Measurements from ENCODE around the gene TTC36.

The TTC36 gene

DNA sequence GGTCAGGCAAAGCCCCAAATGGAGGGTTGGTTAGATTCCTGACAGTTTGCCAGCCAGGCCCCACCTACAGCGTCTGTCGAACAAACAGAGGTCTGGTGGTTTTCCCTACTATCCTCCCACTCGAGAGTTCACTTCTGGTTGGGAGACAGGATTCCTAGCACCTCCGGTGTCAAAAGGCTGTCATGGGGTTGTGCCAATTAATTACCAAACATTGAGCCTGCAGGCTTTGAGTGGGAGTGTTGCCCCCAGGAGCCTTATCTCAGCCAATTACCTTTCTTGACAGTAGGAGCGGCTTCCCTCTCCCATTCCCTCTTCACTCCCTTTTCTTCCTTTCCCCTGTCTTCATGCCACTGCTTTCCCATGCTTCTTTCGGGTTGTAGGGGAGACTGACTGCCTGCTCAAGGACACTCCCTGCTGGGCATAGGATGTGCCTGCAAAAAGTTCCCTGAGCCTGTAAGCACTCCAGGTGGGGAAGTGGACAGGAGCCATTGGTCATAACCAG, 4.7 kb upstream of the TTC36 start:
- ChIA-PET CTCF (interaction anchor here (1.1 kb wide), 1 partner anchor 14 kb away, joined by 5 read pairs; no protein-coding TSS in a partner anchor), POLR2A (no interaction called here)
- TF ChIP-seq, protein P1, sequence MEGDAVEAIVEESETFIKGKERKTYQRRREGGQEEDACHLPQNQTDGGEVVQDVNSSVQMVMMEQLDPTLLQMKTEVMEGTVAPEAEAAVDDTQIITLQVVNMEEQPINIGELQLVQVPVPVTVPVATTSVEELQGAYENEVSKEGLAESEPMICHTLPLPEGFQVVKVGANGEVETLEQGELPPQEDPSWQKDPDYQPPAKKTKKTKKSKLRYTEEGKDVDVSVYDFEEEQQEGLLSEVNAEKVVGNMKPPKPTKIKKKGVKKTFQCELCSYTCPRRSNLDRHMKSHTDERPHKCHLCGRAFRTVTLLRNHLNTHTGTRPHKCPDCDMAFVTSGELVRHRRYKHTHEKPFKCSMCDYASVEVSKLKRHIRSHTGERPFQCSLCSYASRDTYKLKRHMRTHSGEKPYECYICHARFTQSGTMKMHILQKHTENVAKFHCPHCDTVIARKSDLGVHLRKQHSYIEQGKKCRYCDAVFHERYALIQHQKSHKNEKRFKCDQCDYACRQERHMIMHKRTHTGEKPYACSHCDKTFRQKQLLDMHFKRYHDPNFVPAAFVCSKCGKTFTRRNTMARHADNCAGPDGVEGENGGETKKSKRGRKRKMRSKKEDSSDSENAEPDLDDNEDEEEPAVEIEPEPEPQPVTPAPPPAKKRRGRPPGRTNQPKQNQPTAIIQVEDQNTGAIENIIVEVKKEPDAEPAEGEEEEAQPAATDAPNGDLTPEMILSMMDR (IDR thresholded peaks at IDR 0.05; ENCODE audit: control extremely low read depth, extremely low read depth, low read depth, missing control alignments) = peak; percentile 17
- no peak for DNase-seq (ENCODE audit: extremely low spot score)

DNA sequence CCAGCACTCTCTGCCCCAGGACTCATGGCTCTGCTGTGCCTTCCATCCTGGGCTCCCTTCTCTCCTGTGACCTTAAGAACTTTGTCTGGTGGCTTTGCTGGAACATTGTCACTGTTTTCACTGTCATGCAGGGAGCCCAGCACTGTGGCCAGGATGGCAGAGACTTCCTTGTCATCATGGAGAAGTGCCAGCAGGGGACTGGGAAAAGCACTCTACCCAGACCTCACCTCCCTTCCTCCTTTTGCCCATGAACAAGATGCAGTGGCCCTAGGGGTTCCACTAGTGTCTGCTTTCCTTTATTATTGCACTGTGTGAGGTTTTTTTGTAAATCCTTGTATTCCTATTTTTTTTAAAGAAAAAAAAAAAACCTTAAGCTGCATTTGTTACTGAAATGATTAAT, 2.9 kb upstream of the TTC36 start:
- ChIA-PET POLR2A (no interaction called here), CTCF (no interaction called here)
- no peak for DNase-seq (ENCODE audit: extremely low spot score)
- TF ChIP-seq, protein P1 (IDR thresholded peaks at IDR 0.05; ENCODE audit: control extremely low read depth, extremely low read depth, low read depth, missing control alignments) = no peak

DNA sequence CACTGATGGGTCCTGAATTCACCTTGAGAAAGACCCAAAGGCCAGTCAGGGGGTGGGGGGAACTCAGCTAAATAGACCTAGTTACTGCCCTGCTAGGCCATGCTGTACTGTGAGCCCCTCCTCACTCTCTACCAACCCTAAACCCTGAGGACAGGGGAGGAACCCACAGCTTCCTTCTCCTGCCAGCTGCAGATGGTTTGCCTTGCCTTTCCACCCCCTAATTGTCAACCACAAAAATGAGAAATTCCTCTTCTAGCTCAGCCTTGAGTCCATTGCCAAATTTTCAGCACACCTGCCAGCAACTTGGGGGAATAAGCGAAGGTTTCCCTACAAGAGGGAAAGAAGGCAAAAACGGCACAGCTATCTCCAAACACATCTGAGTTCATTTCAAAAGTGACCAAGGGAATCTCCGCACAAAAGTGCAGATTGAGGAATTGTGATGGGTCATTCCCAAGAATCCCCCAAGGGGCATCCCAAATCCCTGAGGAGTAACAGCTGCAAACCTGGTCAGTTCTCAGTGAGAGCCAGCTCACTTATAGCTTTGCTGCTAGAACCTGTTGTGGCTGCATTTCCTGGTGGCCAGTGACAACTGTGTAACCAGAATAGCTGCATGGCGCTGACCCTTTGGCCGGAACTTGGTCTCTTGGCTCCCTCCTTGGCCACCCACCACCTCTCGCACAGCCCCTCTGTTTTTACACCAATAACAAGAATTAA, 2.4 kb upstream of the TTC36 start:
- ChIA-PET POLR2A (no interaction called here), CTCF (no interaction called here)
- TF ChIP-seq, protein P1 (IDR thresholded peaks at IDR 0.05; ENCODE audit: control extremely low read depth, extremely low read depth, low read depth, missing control alignments) = no peak
- DNase-seq (ENCODE audit: extremely low spot score) = no peak

DNA sequence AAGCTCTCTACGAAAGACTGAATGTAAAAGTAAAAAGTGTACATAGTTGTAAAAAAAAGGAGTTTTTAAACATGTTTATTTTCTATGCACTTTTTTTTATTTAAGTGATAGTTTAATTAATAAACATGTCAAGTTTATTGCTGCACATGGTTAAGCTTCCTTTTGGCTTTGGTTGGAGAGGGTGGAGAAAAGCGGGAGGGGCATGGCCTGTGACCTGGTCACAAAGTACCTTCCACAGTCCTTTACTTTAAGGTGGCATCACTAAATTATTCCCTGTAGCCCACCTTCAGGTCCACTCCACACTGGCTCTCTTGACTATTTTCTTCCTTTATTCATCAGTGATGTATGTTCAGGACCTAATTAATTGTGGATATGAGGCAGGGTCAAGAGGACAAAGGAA, 586 bp upstream of the TTC36 start:
- no peak for DNase-seq (ENCODE audit: extremely low spot score)
- TF ChIP-seq, protein P1 (IDR thresholded peaks at IDR 0.05; ENCODE audit: control extremely low read depth, extremely low read depth, low read depth, missing control alignments) = no peak
- POLR2A ChIA-PET = no interaction called here
- CTCF ChIA-PET = interaction anchor here (1.0 to 1.8 kb wide), 3 partner anchors 8 to 16 kb away, joined by 3 to 6 read pairs (median 3); no protein-coding TSS in a partner anchor

DNA sequence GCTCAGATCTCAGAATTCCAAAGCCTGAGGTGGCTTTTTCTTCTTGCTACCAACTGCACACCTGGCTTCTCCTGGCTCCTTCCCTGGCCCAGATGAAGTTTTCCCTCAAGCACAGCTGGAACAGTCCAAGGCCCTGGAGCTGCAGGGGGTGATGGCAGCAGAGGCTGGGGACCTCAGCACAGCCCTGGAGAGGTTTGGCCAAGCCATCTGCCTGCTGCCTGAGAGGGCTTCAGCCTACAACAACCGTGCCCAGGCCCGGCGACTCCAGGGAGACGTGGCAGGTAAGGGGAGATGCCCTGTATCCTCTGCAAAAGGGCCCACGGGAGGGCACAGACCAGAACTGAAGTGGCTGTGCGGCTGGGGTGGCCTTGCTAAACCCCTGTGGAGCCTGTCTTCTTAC, 1.2 kb downstream of the TTC36 start:
- POLR2A ChIA-PET = no interaction called here
- CTCF ChIA-PET = interaction anchor here (0.9 to 1.8 kb wide), 3 partner anchors 18 to 232 kb away, joined by 3 to 6 read pairs (median 4); no protein-coding TSS in a partner anchor
- no peak for DNase-seq (ENCODE audit: extremely low spot score)
- TF ChIP-seq, protein P1 (IDR thresholded peaks at IDR 0.05; ENCODE audit: control extremely low read depth, extremely low read depth, low read depth, missing control alignments) = no peak

DNA sequence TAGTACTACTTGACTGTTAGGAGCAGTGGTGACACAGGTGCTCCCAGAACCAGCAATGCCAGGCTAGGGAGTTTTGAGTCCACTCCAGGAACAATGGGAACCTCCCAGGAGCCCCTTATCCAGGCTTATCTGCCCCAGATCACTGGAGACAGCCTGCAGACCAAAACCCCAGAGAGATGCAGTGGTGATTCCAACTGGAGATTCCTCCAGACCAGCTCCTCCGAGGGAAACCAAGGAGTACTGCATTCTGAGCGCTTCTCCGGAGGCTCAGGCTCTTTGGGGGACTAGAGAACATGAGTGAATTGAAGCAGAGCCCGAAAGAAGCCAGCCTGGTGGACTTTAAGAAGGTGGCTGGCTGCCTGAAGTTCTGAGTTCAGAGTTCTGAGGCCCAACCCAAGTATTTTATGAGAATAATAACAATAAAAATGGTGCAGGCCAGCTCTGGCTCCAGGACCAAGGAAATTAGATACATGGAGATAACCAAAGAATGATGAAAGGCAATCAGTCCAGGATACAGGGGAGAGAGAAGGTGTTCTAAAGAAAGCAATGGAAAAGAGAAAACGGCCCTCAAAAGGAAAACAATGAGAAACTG, 2.4 kb downstream of the TTC36 start:
- CTCF ChIA-PET = interaction anchor here (1.0 kb wide), 1 partner anchor 331 kb away, joined by 3 read pairs; no protein-coding TSS in a partner anchor
- TF ChIP-seq, protein P1 (IDR thresholded peaks at IDR 0.05; ENCODE audit: control extremely low read depth, extremely low read depth, low read depth, missing control alignments) = no peak
- DNase-seq (ENCODE audit: extremely low spot score) = no peak
- POLR2A ChIA-PET = no interaction called here
